Type B pancreatic cell (in vitro differentiated cells): ENCODE measurements around the gene CCDC116. TPM values are rescaled to one million over a fixed set of nuclear protein-coding genes. Genes with fewer than 3 reads are reported as not detected.

Experiments
- DNase-seq: peaks from one replicate; pipeline ENCODE4 v3.0.0; 2021; ENCODE audit warnings: mixed read lengths; ENCODE audit not compliant: unreplicated experiment; ENCODE audit errors: extremely low spot score
- H3K27ac Mint-ChIP-seq: 2 replicates; pipeline ENCODE4 v1.8.0; 2021; ENCODE audit warnings: mild to moderate bottlenecking, mixed read lengths
- H3K27me3 Mint-ChIP-seq: 2 replicates; pipeline ENCODE4 v1.8.0; 2021; ENCODE audit warnings: mixed read lengths
- H3K36me3 Mint-ChIP-seq: 2 replicates; pipeline ENCODE4 v1.8.0; 2021; ENCODE audit warnings: mixed read lengths
- H3K4me1 Mint-ChIP-seq: one replicate; pipeline ENCODE4 v1.8.0; 2021; ENCODE audit warnings: mixed read lengths; ENCODE audit not compliant: unreplicated experiment
- H3K4me3 Mint-ChIP-seq: 2 replicates; pipeline ENCODE4 v1.8.0; 2021; ENCODE audit warnings: mild to moderate bottlenecking, mixed read lengths
- H3K9me3 Mint-ChIP-seq: 2 replicates; pipeline ENCODE4 v1.8.0; 2021; ENCODE audit warnings: mixed read lengths
- long read RNA-seq: library from polyadenylated mRNA; unstranded; transcript quantifications from one replicate; pipeline ENCODE4 v2.0.0, GENCODE V29; 2020
- total RNA-seq: library from RNA; stranded (reverse); gene quantifications from 2 replicates; pipeline ENCODE4 v1.2.1, GENCODE V29; 2021; ENCODE audit warnings: low replicate concordance
- TF ChIP-seq, protein P1 (sequence below): fragments of 200-600 bp; sonication (generic); conservative IDR thresholded peaks from 2 replicates; pipeline ENCODE4 v1.5.0; 2021; ENCODE audit warnings: antibody characterized with exemption, mild to moderate bottlenecking

CCDC116 gene, protein sequence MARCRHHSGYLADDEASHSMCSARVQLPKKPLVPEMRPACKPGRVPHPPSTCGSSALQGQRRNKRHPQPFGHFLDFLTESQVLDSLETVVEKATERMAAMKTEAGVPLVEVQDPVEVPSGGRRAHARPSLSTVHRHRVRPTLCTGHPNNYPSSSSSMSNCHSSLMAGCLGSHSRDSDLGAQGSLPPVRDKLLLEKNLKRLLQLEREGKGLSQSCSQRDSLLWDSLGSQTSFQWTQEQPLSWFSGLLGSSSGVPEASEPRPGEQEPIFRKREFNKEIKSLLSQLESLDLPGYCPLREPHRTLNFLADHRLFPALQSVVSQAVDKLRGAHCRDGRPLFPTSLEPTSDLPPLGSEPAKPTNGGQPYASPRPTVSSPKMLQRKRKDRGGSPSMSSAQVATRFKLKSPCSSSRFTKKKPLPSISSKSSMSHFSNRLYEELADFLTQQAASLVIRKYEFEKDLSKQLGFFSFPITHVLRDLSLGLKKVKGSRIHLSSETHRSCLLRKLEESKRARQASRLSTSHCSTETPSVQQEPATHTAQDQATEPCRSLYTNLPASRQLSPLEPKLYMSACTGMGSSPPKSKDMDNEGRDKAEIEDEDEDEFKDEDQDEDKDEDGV
- 0.21 and 0.87 TPM in 2 replicates for total RNA-seq
- long read RNA-seq = 0 reads

DNA sequence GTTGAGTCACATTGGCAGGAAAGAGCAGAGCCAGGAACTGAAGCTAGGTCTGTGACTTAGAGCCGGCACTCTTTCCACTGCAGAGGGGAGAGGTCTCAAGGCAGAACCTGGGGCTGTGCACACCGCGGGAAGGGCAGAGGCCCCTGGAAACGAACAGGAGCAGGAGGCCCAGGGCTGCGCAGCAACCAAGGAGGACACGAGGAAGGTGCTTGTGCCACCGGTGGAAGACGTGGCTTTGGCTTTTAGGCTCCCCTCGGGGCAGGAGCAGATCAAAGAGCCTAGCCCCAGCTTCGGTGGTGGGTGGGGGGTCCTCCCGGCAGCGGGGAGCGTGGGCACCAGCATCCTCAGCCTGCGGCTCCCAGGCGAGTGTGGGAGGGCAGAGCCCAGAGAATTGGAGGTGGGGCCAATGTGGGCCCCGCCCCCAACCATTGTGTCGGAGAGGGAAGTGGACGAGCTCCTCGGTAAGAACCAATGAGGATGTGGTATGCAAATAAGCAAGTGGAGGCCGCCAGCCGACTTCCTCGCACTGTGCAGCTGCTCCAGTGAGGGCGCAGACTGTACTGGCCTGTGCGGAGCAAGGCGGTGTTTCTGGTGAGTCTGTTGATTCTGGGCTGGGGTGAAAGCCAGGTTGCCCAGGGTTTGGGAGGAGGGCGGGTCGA lies at the start of gene CCDC116:
Gene CCDC116, plus strand, starts transcription at position 524 of the 659 bp plus-strand sequence. CDS start 422 bp downstream, outside the sequence.
- Mint-ChIP-seq H3K27me3 (no peaks in the 10 kb centered on the region), H3K36me3 (peaks cover 8% of the 10 kb centered on the region), H3K4me3 (no peak within 1 kb of the TSS), H3K9me3 (no peaks in the 10 kb centered on the region), H3K27ac (no peak within 1 kb of the TSS), H3K4me1 (peaks cover 7% of the 10 kb centered on the region)
- TF ChIP-seq, protein P1, sequence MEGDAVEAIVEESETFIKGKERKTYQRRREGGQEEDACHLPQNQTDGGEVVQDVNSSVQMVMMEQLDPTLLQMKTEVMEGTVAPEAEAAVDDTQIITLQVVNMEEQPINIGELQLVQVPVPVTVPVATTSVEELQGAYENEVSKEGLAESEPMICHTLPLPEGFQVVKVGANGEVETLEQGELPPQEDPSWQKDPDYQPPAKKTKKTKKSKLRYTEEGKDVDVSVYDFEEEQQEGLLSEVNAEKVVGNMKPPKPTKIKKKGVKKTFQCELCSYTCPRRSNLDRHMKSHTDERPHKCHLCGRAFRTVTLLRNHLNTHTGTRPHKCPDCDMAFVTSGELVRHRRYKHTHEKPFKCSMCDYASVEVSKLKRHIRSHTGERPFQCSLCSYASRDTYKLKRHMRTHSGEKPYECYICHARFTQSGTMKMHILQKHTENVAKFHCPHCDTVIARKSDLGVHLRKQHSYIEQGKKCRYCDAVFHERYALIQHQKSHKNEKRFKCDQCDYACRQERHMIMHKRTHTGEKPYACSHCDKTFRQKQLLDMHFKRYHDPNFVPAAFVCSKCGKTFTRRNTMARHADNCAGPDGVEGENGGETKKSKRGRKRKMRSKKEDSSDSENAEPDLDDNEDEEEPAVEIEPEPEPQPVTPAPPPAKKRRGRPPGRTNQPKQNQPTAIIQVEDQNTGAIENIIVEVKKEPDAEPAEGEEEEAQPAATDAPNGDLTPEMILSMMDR = no peak
- no peak for DNase-seq

DNA sequence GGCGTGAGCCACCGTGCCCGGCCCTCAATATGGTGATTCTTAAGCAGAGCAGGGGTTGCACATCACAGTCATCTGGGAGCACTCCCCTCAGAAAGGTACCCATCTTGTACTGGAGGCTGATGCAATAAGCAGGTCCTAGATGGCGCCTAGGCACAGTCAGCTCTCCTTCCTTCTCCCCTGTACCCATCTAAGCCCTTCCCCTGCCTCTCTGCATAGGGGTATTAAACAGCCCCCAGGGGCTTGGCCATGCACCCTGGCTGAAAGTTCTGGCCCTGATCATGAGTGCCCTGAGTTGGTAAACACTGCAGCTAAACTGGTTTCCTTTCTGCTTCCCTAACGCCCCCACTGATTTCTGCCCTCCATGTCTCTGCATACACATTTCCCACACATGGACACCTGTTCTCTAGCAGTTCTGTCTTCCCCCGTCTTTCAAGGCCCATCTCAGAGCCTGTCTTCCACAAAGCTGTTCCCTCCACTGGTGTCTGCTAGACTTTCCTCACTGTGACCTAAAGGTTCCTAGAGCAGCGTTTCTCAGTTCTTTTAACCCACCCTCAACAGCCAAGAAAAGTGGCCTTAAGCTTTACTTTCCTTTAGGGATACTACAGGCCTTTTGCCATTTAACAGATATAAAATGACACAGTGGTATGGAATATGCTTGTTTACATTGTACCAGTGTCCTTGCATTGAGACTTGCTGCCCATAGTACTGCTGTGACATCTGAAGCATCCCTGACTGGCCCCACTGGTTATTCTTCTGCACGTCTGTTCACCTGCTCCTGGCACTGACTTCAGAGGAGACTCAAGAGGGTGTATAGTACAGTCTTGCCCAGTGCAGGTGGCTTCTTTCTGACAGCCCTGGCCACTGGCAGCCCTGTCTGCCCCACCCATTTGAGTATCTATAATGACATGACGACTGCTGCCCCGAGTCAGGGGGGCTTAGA lies 49.5 kb upstream of the CCDC116 start:
- H3K9me3 Mint-ChIP-seq = no peaks in the 10 kb centered on the region
- no peak for DNase-seq
- peak overlapping the region; percentile 19 for H3K27ac Mint-ChIP-seq
- H3K4me1 Mint-ChIP-seq = peaks cover 25% of the 10 kb centered on the region
- no peak overlapping the region for H3K4me3 Mint-ChIP-seq
- H3K27me3 Mint-ChIP-seq = no peaks in the 10 kb centered on the region
- H3K36me3 Mint-ChIP-seq = peaks cover 12% of the 10 kb centered on the region
- TF ChIP-seq, protein P1 = no peak

DNA sequence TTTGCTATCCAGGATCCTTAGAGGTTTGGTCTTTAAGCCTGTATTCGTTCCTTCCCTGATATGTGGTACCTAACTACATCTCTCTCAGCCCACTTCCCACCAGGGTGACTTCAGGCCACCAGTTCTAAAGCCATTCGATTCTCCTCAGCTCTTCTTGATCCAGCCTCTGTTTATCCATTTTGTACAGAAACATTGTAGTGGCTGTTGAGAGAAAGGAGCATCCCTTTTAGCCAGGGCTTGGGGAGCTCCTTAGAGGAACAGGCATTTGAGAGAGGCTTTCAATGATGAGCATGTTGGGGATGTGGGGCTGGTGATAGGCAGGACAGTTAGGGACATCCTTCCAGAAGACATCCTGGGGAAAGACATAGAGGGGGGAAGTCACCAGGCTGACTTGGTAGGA lies 47.2 kb upstream of the CCDC116 start:
- Mint-ChIP-seq H3K9me3 (no peaks in the 10 kb centered on the region), H3K4me3 (no peak overlapping the region), H3K36me3 (peaks cover 9% of the 10 kb centered on the region), H3K4me1 (peaks cover 21% of the 10 kb centered on the region), H3K27ac (peak overlapping the region; percentile 4), H3K27me3 (no peaks in the 10 kb centered on the region)
- no peak for DNase-seq
- TF ChIP-seq, protein P1 = no peak

DNA sequence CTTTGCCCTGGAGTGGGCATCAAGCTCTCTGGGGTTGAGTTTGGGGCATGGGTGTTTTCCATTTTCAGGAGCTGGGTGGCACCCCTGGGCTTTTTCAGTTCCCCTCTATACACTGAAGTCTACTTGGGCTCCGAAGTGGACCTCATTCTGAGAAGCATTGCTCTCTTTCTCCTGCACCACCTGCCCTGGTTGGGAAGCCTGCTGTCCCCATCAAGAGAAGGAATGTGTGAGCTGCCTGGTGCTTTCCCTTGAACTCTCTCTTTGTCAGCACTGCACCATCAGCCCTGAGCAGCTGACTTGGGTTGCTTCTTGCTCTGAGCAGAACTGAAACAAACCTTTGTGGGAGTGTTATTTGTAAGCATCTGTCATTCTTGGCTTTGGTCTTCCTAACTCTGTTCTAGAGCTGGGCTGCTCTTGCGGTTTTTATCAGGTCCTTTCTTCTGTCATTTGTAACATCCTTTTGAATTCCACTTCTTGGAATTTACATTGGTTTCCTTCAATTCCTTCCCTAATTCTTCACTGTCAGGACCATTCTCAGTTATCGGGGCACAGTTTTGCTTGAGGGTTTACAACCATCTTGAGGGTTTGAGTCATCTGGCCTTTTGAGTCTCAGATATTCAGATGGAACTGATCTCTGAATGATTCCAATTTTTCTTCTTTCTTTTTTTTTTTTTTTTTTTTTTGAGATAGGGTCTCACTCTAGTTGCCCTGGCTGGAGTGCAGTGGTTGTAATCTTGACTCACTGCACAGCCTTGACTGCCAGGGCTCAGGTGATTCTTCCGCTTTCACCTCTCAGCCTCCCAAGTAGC lies 44.6 kb upstream of the CCDC116 start:
- DNase-seq = no peak
- H3K9me3 Mint-ChIP-seq = no peaks in the 10 kb centered on the region
- H3K27me3 Mint-ChIP-seq = no peaks in the 10 kb centered on the region
- peaks cover 25% of the 10 kb centered on the region for H3K4me1 Mint-ChIP-seq
- no peak overlapping the region for H3K4me3 Mint-ChIP-seq
- TF ChIP-seq, protein P1 = no peak
- H3K27ac Mint-ChIP-seq = peak overlapping the region; percentile 46
- peaks cover 10% of the 10 kb centered on the region for H3K36me3 Mint-ChIP-seq
